ENCODE data around the gene GOLGA6L9. TPM values are rescaled to one million over a fixed set of nuclear protein-coding genes. Genes with fewer than 3 reads are reported as not detected.
"Not testable (repeated sequence)": the region's sequence is repeated elsewhere in the genome, so short reads cannot be mapped to it uniquely, and the experiment has no call there.

Gene GOLGA6L9
- total RNA-seq, 3 donors from 2014 or later = 1.0 to 1.6 (median 1.1) TPM

- not testable (repeated sequence) for H3K4me1 Mint-ChIP-seq (ENCODE audit: low read depth); DNase-seq; H3K9me3 Mint-ChIP-seq; ATAC-seq; H3K4me3 Mint-ChIP-seq; H3K27me3 Mint-ChIP-seq (ENCODE audit: low read depth)
- peaks cover 14% of the 10 kb centered on the region for H3K36me3 Mint-ChIP-seq (ENCODE audit: insufficient read depth)
Observed at GRCh38 chr15:82411595-82411994, 18.0 kb upstream of the GOLGA6L9 start.

DNA sequence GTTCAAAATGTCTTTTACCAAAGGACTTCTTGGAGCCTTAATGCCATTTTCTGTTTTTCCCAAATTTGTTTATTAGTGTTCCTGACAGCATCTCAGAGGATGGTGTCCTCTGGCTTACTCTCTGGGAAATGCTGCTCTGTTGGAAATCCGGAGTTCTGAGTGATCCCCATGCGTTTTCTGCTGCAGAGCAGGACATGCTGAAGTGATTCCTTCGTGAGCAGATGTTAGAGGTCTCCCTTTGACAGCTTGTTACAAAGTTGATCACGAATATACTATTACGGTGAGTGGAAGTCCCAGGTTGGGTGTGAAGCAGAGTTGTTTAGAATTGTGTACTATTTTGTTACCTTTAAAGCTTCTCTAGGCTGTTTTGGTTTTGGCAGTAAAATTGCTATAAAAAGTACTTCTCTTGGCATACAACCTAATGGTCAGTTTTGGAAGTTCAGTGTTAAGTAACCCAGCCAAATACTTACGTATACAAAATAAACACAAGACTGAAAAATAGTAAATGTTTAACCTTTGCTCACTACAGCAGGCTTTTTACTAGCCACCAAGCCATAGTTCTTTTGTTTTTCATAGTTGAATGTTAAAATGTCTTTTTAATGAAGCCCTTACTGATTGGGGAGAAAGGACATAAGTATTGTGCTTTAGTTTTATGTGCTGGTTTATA, 15.0 kb upstream of the GOLGA6L9 start:
- peaks cover 11% of the 10 kb centered on the region for H3K36me3 Mint-ChIP-seq (ENCODE audit: insufficient read depth)
- H3K27me3 Mint-ChIP-seq (ENCODE audit: low read depth); DNase-seq; H3K9me3 Mint-ChIP-seq; ATAC-seq; H3K4me3 Mint-ChIP-seq; H3K4me1 Mint-ChIP-seq (ENCODE audit: low read depth): not testable (repeated sequence)

- H3K36me3 Mint-ChIP-seq (ENCODE audit: insufficient read depth); H3K27me3 Mint-ChIP-seq (ENCODE audit: low read depth); H3K4me1 Mint-ChIP-seq (ENCODE audit: low read depth); H3K9me3 Mint-ChIP-seq; H3K4me3 Mint-ChIP-seq; DNase-seq: not testable (repeated sequence)
- peak; percentile 27 to 28 for ATAC-seq
Observed at GRCh38 chr15:82420516-82420915, 9.1 kb upstream of the GOLGA6L9 start.

GRCh38 chr15:82420966-82421365, 8.7 kb upstream of the GOLGA6L9 start:
- not testable (repeated sequence) for H3K27me3 Mint-ChIP-seq (ENCODE audit: low read depth); H3K4me3 Mint-ChIP-seq; H3K36me3 Mint-ChIP-seq (ENCODE audit: insufficient read depth); H3K9me3 Mint-ChIP-seq; H3K4me1 Mint-ChIP-seq (ENCODE audit: low read depth); DNase-seq
- ATAC-seq = peak; percentile 65 to 97

DNA sequence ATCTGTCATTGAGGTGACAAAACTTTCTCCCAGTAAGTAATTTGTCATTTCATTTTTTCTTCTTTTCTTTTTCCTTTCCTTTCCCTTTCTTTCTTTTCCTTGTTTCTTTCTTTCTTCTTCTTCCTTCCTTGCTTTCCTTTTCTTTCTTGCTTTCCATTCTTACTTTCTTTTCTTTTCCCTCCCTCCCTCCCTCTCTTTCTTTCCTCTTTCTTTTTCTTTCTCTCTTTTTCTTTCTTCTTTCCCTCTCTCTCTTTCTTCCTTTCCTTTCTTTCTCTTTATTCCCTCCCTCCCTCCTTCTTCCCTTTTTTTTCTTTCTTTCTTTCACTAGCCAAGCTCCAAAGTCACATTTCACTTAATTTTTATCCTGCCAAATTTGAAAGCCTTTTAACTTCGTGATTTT, 2.5 kb upstream of the GOLGA6L9 start:
- not testable (repeated sequence) for H3K27me3 Mint-ChIP-seq (ENCODE audit: low read depth); H3K9me3 Mint-ChIP-seq

DNA sequence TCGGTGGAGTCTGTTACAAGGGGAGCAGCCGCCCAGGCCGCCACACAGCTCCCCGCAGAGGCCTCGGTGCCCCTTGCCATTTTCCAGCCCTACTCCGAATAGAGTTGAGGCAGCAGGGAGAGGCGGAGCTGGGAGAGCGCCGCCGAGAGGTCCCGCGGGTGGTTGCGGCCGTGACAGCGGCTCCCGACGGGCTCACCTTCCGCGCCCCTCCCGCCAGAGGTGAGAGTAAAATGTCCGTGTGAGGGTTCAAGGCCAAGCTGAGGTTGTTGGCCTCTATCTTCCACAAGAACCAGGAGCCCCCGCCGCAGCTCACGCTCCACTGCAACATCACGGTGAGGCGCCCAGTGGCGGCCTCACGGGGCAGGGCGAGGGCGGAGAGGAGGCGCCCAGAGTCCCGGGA, 15.8 kb downstream of the GOLGA6L9 start:
- ATAC-seq; H3K27me3 Mint-ChIP-seq (ENCODE audit: low read depth): not testable (repeated sequence)

More for the DNA sequence above, 2.5 kb upstream of the GOLGA6L9 start:
- not testable (repeated sequence) for ATAC-seq; DNase-seq; H3K36me3 Mint-ChIP-seq (ENCODE audit: insufficient read depth); H3K4me1 Mint-ChIP-seq (ENCODE audit: low read depth); H3K4me3 Mint-ChIP-seq

DNA sequence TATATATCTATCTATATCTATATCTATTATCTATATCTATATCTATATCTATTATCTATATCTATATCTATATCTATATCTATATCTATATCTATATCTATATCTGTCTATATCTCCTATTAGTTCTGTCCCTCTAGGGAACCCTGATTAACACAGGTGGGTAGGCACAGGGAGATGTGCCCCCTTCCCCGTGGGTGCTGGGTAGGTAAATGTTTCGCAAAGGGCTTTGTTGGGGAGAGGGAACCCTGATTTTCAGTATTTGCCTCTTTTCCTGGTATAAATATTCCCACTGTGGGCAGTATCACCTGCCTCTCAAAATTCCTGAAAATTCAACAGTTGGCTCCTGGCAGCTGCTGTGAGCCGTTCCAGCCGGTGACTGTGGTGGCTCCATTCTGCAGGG, 27.7 kb downstream of the GOLGA6L9 start:
- H3K4me3 Mint-ChIP-seq; DNase-seq; H3K4me1 Mint-ChIP-seq (ENCODE audit: low read depth); H3K9me3 Mint-ChIP-seq; H3K36me3 Mint-ChIP-seq (ENCODE audit: insufficient read depth); H3K27me3 Mint-ChIP-seq (ENCODE audit: low read depth); ATAC-seq: not testable (repeated sequence)

More for the DNA sequence above, 15.8 kb downstream of the GOLGA6L9 start:
- peak overlapping the region; percentile 38 for H3K4me3 Mint-ChIP-seq
- H3K9me3 Mint-ChIP-seq; H3K4me1 Mint-ChIP-seq (ENCODE audit: low read depth); H3K36me3 Mint-ChIP-seq (ENCODE audit: insufficient read depth): not testable (repeated sequence)
- peak; percentile 25 for DNase-seq

GRCh38 chr15:82465629-82466028, 36.0 kb downstream of the GOLGA6L9 start:
- H3K4me3 Mint-ChIP-seq; H3K27me3 Mint-ChIP-seq (ENCODE audit: low read depth); H3K9me3 Mint-ChIP-seq; H3K36me3 Mint-ChIP-seq (ENCODE audit: insufficient read depth); DNase-seq; H3K4me1 Mint-ChIP-seq (ENCODE audit: low read depth); ATAC-seq: not testable (repeated sequence)

DNA sequence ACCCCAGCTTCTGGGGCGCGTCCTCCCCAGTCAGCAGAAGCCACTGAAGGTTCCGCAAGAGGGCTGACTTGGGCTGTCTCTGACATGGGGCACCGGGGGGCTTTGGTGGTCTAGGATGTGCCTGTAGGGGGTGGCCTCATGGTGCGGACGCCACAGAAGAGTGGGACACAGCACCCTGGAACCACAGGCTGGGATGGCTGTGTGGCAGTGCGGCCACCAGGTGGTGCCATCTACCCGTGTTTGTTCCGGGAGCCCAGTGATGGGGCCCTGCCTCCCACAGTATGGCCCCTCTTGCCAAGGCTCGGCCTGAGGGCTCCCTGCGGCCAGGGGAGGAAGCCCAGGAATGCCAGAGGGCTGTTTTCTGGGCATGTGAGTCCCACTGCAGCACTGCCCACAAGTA, 38.6 kb downstream of the GOLGA6L9 start:
- H3K4me3 Mint-ChIP-seq; H3K27me3 Mint-ChIP-seq (ENCODE audit: low read depth); H3K9me3 Mint-ChIP-seq; DNase-seq; H3K4me1 Mint-ChIP-seq (ENCODE audit: low read depth); H3K36me3 Mint-ChIP-seq (ENCODE audit: insufficient read depth): not testable (repeated sequence)
- peak; percentile 92 to 94 for ATAC-seq

DNA sequence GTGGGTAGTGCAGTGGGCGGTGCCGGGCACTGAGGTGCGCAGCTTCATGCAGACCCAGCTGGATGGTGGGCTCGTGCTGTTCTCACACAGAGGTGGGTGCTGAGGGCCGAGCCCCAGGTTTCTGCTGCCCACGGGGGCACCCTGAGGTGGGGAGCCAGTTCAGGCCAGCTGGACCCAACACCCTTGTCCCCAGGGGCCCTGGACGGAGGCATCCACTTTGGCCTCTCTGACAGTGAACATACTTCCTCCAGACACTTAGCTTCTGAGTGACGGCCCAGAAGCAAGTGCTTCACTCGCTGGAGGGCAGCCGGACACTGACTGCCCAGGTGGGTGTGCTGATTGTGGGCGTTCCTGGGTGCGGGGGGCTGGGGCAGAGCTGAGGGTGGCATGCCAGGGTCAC, 39.8 kb downstream of the GOLGA6L9 start:
- not testable (repeated sequence) for H3K27me3 Mint-ChIP-seq (ENCODE audit: low read depth); H3K4me1 Mint-ChIP-seq (ENCODE audit: low read depth); ATAC-seq; H3K4me3 Mint-ChIP-seq; H3K9me3 Mint-ChIP-seq; H3K36me3 Mint-ChIP-seq (ENCODE audit: insufficient read depth); DNase-seq

DNA sequence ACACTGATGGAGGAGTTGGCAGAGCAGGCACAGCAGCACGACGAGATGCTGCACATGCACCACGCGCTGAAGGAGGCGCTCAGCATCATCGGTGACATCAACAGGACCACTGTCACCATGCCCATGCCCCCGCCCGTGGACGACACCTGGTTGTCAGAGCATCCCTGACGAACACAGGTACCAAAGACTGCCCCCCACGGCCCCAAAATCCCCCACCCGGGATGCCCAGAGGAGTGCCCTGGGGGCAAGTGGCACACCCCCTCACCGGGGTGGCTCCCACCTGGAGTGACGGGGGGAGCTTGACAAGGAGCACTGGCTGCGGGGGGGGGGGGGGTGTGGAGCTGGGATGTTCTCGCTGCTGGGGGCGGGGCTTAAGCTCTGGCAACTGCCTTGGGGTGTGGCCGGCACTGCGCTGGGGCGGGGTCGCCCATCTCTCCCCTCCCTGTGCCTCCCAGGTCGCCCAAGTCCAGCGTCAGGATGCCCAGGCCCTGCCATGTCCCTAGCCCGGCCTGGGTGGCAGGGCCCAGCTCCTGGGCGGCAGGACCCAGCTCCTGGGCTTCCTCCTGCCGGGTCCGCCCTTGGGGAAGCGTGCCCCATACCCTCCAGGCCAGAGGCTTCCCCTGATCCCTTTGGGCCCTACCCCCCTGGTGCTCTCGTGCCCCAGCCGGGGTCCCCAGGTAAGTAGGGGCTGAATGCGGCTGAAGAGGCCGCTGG, 42.8 kb downstream of the GOLGA6L9 start:
- not testable (repeated sequence) for H3K27me3 Mint-ChIP-seq (ENCODE audit: low read depth); H3K4me3 Mint-ChIP-seq; H3K36me3 Mint-ChIP-seq (ENCODE audit: insufficient read depth); DNase-seq; H3K4me1 Mint-ChIP-seq (ENCODE audit: low read depth); H3K9me3 Mint-ChIP-seq
- peak in 1 of 2 donors; percentile 9 for ATAC-seq

GRCh38 chr15:82474596-82475325, 45.1 kb downstream of the GOLGA6L9 start:
- H3K4me1 Mint-ChIP-seq (ENCODE audit: low read depth); ATAC-seq; H3K27me3 Mint-ChIP-seq (ENCODE audit: low read depth); H3K9me3 Mint-ChIP-seq; DNase-seq; H3K36me3 Mint-ChIP-seq (ENCODE audit: insufficient read depth); H3K4me3 Mint-ChIP-seq: not testable (repeated sequence)

DNA sequence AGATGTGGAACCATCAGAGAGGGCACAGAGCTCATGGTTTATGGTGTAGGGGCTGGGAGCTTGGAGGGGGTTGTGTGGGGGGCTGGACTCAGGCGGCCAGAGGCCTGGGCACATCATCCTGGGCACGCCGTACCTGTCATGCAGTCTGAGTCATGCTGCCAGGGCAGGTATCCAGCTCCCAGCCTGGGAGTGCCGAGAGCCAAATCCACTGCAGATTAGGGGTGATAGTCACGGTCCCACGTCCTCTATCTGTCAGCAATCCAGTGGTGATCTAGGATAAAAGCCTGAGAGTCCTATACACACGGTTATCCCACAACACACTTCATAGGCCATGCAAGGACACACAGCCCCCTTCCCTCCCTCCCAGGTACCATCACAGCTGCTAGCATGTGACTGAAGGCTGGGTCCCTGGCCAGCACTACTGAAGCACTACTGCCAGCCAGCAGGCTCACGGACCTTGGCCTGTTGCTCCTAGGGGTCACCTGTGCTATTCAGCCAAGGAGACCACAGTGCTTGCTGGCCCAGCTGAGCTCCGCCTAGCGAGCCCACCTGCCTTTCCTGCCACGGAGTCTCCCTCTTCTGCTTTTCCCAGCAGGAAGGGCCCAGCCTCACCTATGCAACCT, 45.8 kb downstream of the GOLGA6L9 start:
- not testable (repeated sequence) for H3K4me3 Mint-ChIP-seq; H3K9me3 Mint-ChIP-seq; ATAC-seq; H3K36me3 Mint-ChIP-seq (ENCODE audit: insufficient read depth); DNase-seq; H3K27me3 Mint-ChIP-seq (ENCODE audit: low read depth); H3K4me1 Mint-ChIP-seq (ENCODE audit: low read depth)

DNA sequence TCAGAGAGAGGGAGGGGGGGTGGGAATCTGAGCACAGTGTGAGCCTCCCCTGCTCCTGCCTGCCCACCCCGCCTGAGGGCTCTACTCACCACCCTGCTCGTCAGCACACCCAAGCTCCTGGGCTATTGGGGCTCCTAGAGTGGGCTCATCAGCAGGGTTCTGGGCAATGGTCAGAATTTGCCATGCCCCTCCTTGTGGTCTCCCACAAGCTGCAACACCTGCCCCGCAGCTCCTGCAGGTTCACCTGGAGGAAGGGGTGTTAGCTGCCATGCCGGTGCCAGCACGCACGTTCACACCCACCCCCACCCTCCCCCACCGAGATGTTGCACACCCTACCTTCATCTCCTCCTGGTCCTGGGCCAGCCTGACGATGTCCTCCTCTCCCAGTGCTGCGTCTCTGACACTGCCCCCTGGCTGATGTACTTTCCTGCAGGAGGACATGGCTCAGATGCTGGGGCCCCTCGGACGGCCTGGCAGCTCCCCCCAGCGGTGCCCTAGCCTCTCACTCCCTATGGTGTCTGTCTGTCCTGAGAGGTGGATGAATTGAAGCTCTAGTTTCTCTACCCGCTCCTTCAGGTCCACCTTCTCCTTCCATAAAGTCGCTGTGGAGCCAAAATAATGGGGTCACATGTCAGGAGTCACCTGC, 47.2 kb downstream of the GOLGA6L9 start:
- not testable (repeated sequence) for H3K9me3 Mint-ChIP-seq; DNase-seq; H3K36me3 Mint-ChIP-seq (ENCODE audit: insufficient read depth); ATAC-seq; H3K4me1 Mint-ChIP-seq (ENCODE audit: low read depth); H3K4me3 Mint-ChIP-seq; H3K27me3 Mint-ChIP-seq (ENCODE audit: low read depth)
